ENCODE results near the gene SLC17A3.

SLC17A3 gene

GRCh38 chr6:25913741-25914140, 39.7 kb upstream of the SLC17A3 start:
- TF ChIP-seq, protein P1, sequence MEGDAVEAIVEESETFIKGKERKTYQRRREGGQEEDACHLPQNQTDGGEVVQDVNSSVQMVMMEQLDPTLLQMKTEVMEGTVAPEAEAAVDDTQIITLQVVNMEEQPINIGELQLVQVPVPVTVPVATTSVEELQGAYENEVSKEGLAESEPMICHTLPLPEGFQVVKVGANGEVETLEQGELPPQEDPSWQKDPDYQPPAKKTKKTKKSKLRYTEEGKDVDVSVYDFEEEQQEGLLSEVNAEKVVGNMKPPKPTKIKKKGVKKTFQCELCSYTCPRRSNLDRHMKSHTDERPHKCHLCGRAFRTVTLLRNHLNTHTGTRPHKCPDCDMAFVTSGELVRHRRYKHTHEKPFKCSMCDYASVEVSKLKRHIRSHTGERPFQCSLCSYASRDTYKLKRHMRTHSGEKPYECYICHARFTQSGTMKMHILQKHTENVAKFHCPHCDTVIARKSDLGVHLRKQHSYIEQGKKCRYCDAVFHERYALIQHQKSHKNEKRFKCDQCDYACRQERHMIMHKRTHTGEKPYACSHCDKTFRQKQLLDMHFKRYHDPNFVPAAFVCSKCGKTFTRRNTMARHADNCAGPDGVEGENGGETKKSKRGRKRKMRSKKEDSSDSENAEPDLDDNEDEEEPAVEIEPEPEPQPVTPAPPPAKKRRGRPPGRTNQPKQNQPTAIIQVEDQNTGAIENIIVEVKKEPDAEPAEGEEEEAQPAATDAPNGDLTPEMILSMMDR (IDR thresholded peaks at IDR 0.05; ENCODE audit: insufficient read depth, missing control alignments), result no peak
- DNase-seq (ENCODE audit: insufficient read length, low spot score) (no peak), FAIRE-seq (no peak)

- DNase-seq (ENCODE audit: insufficient read length, low spot score), result no peak
- no peak for FAIRE-seq
- TF ChIP-seq, protein P1 (IDR thresholded peaks at IDR 0.05; ENCODE audit: insufficient read depth, missing control alignments), result no peak
Measured at GRCh38 chr6:25911351-25911750, 37.3 kb upstream of the SLC17A3 start.

GRCh38 chr6:25907475-25908014, 33.5 kb upstream of the SLC17A3 start:
- DNase-seq (ENCODE audit: insufficient read length, low spot score) (no peak), FAIRE-seq (no peak)
- TF ChIP-seq, protein P1 (IDR thresholded peaks at IDR 0.05; ENCODE audit: insufficient read depth, missing control alignments), result no peak

GRCh38 chr6:25903467-25904099, 29.5 kb upstream of the SLC17A3 start:
- DNase-seq (ENCODE audit: insufficient read length, low spot score), result no peak
- TF ChIP-seq, protein P1 (IDR thresholded peaks at IDR 0.05; ENCODE audit: insufficient read depth, missing control alignments), result no peak
- FAIRE-seq, result no peak

DNA sequence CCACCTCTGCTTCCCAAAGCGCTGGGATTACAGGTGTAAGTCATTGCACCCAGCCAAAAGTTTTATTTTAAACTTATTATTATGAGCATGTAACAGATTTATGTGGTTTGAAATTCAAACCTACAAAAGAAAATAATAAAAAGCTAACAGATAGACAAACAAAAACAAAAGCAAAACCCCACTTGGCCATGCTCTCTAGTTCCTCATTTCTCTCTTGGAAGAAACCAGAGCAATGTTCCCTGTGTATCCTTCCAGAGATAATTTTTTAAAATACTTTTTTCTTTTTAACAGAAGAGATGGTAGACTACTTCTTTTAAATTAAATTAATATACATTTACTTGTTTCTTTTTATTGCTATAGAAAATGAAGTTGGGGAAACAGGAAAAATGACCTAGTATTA, 28.0 kb upstream of the SLC17A3 start:
- DNase-seq (ENCODE audit: insufficient read length, low spot score), result no peak
- no peak for FAIRE-seq
- TF ChIP-seq, protein P1 (IDR thresholded peaks at IDR 0.05; ENCODE audit: insufficient read depth, missing control alignments), result no peak

DNA sequence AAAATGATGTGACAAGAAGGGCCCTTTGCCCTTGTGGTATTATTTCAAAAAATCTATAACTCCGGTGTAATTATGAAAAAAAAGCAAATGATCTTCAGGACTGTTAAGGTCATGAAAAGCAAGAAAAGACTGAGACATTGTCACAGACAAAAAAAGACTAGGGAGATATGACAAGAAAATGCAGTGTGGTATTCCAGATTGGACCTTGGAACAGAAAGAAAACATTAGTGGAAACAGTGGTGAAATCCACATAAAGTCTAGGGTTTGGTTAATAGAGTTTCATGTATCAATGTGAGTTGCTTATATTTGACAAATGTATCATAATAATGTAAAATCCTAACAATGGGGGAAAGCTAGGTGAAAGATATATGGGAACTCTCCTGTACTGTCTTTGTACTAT, 26.8 kb upstream of the SLC17A3 start:
- DNase-seq (ENCODE audit: insufficient read length, low spot score) (no peak), FAIRE-seq (no peak)
- TF ChIP-seq, protein P1 (IDR thresholded peaks at IDR 0.05; ENCODE audit: insufficient read depth, missing control alignments), result no peak

All from D721Med (cell line).